OCI-LY1 (cell line): Measurements from ENCODE around the gene EMILIN1.

Experiments
- EZH2 ChIP-seq: fragments of 200-600 bp; sonication (generic), shearing (Covaris generic); IDR thresholded peaks from 2 replicates; pipeline ENCODE4 v1.8.0; 2017; ENCODE audit warnings: borderline replicate concordance, mixed run types, mild to moderate bottlenecking, antibody characterized with exemption, low read length, moderate library complexity, mixed read lengths
- TF ChIP-seq, protein P1 (sequence below): fragments of 200-600 bp; sonication (generic), shearing (Covaris generic); IDR thresholded peaks from 2 replicates; pipeline ENCODE4 v1.5.1; 2017; ENCODE audit warnings: mild to moderate bottlenecking, antibody characterized with exemption, low read length, moderate library complexity, mixed read lengths

DNA sequence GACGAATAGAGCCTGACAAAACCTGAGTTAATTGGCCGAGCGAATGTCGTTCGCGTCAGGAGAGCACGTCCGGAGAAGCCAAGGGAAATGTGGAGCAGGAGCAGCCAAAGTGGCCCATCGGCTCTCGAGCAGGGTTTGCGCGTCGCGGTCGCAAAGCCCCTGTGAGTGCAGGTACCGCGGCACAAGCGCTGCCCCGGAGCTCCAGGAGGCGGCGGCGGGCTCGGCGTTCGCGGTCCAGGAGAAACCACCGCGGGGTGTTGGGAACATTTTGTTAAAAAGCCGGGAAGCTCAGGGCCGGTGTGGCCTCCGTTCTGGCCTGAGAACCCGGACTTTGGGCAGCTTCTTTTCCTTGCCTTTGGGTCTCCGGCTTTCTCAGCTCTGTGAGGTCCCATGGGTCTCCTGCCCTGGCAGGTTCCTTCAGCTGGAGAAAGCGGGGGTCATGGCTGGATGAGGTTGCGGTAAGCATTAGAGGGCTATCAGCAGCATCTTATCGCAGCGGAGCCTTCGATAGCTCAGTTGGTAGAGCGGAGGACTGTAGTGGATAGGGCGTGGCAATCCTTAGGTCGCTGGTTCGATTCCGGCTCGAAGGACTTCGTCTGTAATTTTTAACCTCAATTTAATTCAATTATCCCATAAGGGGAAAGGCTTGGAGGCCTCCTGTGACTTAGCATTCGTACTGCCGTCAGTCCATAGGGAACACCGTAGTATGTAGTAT is 28.0 kb upstream of the EMILIN1 start:
- TF ChIP-seq, protein P1, sequence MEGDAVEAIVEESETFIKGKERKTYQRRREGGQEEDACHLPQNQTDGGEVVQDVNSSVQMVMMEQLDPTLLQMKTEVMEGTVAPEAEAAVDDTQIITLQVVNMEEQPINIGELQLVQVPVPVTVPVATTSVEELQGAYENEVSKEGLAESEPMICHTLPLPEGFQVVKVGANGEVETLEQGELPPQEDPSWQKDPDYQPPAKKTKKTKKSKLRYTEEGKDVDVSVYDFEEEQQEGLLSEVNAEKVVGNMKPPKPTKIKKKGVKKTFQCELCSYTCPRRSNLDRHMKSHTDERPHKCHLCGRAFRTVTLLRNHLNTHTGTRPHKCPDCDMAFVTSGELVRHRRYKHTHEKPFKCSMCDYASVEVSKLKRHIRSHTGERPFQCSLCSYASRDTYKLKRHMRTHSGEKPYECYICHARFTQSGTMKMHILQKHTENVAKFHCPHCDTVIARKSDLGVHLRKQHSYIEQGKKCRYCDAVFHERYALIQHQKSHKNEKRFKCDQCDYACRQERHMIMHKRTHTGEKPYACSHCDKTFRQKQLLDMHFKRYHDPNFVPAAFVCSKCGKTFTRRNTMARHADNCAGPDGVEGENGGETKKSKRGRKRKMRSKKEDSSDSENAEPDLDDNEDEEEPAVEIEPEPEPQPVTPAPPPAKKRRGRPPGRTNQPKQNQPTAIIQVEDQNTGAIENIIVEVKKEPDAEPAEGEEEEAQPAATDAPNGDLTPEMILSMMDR = 0 out of 2 replicates have a peak, but pooled peaks have one; percentile 5
- no peak for TF ChIP-seq EZH2
